LNCAP (cell line): ENCODE data around the gene CDC42BPA.

Source experiments
- CTCF ChIP-seq: fragments of 450-650 bp; IDR thresholded peaks from 2 replicates; pipeline ENCODE4 v1.5.1; 2017; ENCODE audit warnings: mild to moderate bottlenecking

CDC42BPA gene

GRCh38 chr1:227120826-227121225 is 197.5 kb downstream of the CDC42BPA start:
- TF ChIP-seq CTCF = no peak

- no peak for TF ChIP-seq CTCF
These were observed 205.8 kb downstream of the CDC42BPA start for GRCh38 chr1:227112538-227112937.

- TF ChIP-seq CTCF = no peak
These were observed 206.5 kb downstream of the CDC42BPA start for GRCh38 chr1:227111782-227112181.

GRCh38 chr1:227102056-227102455 is 216.2 kb downstream of the CDC42BPA start:
- no peak for TF ChIP-seq CTCF

- TF ChIP-seq CTCF = no peak
These were observed 223.9 kb downstream of the CDC42BPA start for GRCh38 chr1:227094249-227094966.

- TF ChIP-seq CTCF = no peak
These were observed 225.0 kb downstream of the CDC42BPA start for GRCh38 chr1:227093309-227093708.

- no peak for TF ChIP-seq CTCF
These were observed 226.2 kb downstream of the CDC42BPA start for GRCh38 chr1:227092069-227092468.

- no peak for TF ChIP-seq CTCF
These were observed 231.7 kb downstream of the CDC42BPA start for GRCh38 chr1:227086636-227087035.
